Erythroblast (primary cell): ENCODE measurements around the gene CCDC174.

Source experiments
- DNase-seq, 2 experiments: peaks; one replicate each; lab custom pipeline; 2025; lab: John Stamatoyannopoulos, UW
- GATA1 ChIP-seq: IDR thresholded peaks from 2 replicates; pipeline ENCODE4 v1.6.1; 2011; ENCODE audit warnings: low read depth, mild to moderate bottlenecking, control low read depth, low read length, moderate library complexity
- POLR2A ChIP-seq: IDR thresholded peaks from 2 replicates; pipeline ENCODE4 v1.6.1; 2011; ENCODE audit warnings: mild to moderate bottlenecking, low read length

CCDC174 gene

DNA sequence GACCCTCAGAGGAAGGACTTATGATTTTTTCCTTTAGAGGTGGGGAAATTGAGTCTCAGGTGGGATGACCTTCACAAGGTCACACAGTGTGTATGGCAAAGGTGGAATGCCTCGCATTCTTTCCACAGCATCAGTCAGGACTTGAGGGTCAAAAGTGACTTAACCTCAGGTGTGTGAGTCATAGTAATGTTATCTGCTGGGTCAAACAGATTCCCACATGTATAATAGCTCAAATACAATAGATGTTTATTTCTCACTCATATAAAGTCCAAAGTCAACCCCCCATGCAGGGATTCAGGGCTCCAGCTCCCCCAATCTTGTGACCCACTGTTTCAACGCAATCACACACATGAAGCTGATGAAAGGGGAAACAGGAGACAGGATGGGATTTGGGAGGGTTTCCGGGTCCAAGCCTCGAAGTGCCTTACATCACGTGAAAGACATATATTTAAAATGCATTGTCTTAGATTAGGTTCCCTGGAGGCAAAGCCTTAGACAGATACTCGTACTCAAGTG lies 34.0 kb upstream of the CCDC174 start:
- TF ChIP-seq POLR2A (no peak), GATA1 (no peak)
- no peak for DNase-seq

DNA sequence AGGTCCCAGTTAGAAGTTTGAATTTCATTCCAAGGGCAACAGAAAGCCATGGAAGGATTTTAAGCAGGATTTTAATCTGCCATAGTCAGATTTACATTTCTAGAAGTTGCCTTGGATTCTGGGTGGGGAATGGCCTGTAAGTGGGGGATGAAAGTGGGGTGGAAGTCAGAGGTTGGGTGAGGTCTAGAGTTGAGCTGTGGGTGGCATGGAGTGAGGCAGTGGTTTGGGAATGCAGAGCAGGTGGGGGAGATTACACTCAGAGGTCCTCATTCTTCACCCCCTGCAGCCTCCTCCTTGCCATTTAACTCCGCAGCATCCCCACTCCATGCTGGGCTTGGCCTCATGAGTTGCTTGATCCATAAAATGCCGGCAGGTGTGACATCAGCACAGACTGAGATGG lies 32.0 kb upstream of the CCDC174 start:
- no peak for DNase-seq
- TF ChIP-seq POLR2A (no peak), GATA1 (no peak)

DNA sequence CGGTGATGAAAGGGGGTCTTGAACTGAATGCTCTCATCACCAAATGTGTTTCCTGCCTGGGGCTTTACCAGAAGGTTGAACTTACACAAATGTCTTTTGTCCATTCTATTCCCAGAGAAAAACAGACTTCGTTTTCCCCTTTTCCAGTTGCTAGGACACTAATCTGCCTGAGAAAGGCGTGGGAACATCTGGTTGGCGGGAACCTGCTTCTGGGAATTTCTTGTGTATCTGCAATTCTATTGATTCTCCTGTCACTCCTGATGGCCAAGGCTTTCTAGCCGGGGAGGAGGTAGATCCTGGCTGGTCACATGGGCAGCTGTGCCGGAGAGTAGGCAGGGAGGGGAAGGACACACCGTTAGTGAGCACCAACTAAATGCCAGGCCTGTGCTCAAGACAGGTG lies 31.1 kb upstream of the CCDC174 start:
- DNase-seq: no peak
- TF ChIP-seq GATA1 (no peak), POLR2A (no peak)

DNA sequence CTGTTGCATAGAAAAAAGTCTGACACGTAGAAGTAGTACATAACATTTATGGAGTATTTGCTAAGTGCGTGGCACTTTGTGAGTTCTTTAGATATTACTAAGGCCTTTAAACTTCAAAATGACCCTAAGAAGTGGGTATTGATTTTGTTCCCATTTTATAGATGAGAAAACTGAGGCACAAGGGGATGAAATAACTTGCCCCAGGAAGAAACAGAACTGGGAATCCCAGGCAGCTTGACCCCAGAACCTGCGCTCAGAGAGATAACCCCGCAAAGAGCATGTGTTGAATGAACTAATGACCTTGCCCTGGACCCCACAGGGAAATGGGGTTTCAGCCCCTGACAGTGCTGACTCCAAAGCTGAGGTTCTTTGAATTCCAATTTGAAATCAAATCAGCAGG lies 30.5 kb upstream of the CCDC174 start:
- no peak for DNase-seq
- TF ChIP-seq GATA1: no peak
- TF ChIP-seq POLR2A: no peak

DNA sequence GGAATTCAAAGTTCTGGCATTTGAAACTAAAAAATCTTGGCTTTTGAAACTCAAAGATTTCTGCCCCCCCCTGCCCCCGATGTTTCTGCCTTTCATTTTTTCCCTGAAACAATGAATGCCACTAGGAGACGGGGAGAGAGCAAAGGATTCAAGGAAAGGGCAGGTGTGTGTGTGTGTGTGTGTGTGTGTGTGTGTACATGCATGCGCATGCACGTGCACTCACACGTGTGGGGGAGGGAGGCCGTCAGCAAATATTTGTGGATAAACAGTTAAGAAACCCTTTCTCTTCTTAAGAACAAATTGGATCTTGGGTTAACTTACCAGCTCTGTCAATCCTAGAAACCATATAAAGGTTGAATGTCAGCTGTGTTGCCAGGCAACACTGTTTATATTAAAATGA lies 29.2 kb upstream of the CCDC174 start:
- TF ChIP-seq GATA1: no peak
- no peak for TF ChIP-seq POLR2A
- no peak for DNase-seq

DNA sequence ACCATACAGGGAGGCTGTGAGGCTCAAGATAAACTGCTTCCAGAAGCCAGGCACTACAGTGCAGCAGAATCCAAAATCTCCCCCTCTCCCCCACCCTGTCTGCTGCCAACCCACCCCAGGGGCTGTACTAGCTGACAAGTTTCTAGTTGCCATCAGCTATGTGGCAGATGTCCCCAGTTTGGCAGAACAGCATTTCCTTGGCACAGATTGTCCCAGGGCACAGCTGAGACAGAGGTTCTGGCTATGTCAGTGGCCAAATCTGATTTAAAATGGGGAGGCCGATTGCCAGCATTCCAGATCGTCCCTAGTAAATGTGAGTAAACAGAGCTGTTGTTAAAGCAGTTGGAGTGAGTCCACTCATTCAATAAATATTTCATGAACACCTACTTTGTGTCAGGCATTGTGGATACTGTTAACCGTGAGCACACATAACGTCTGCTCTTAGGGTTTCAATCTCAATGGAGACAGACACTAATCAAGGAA lies 28.0 kb upstream of the CCDC174 start:
- TF ChIP-seq GATA1: no peak
- no peak for TF ChIP-seq POLR2A
- DNase-seq: no peak

DNA sequence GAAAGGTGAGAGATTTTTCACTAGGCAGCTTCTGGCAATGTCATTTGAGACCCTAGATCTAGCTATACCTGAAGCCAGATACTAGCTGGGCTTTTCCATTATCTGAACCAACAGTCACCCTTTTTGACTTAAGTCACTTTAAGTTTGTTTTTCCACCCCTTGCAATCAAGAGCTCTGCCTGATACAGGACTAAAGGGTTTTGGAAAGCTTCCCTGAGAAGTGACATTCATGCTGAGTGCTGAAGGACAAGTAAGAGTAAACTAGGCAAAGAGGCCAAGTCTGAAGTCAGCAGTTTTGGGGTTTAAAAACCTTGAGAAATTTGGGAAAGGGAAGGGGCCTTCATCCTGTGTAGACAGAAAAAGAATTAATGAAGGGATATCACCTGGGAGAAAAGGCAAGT lies 27.1 kb upstream of the CCDC174 start:
- DNase-seq: no peak
- no peak for TF ChIP-seq GATA1
- no peak for TF ChIP-seq POLR2A

DNA sequence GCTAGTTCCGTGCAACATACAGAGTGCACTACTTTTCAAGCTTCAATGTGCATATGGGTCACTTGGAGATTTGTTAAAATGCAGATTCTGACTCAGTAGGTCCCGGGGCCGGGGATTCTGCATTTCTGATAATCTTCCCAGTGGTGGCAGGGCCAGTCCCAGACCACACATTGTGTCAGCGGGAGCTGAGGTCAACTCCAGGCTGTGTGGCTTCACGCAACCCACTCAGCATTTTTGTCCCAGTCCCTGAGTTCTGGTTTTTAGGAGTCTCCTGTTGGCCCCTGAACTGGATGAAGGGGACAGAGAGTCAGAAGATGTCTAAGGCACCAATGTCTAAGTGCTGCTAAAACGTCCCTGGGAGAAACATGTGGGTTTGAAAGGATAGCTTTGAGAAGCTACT lies 26.1 kb upstream of the CCDC174 start:
- TF ChIP-seq GATA1 (no peak), POLR2A (no peak)
- no peak for DNase-seq

DNA sequence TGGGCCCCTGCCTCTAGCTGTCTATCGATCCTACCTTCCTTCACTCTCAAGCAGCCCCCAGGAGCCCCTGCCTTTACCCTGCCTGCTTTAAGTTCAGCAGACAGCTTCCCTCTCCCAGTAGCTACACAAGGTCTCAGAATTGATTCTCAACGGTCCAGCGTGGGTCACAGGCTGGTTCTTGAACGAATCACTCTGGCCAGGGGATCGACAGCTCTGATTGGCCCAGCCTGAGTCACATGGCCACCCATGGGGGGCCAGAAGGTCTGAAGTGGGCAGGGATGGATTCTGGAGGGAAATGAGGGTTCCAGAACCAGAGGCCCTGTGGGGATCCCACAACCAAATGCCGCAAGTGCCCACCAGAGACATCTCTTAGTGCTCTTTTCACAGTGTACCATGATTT lies 23.7 kb upstream of the CCDC174 start:
- no peak for DNase-seq
- TF ChIP-seq GATA1 (no peak), POLR2A (no peak)

DNA sequence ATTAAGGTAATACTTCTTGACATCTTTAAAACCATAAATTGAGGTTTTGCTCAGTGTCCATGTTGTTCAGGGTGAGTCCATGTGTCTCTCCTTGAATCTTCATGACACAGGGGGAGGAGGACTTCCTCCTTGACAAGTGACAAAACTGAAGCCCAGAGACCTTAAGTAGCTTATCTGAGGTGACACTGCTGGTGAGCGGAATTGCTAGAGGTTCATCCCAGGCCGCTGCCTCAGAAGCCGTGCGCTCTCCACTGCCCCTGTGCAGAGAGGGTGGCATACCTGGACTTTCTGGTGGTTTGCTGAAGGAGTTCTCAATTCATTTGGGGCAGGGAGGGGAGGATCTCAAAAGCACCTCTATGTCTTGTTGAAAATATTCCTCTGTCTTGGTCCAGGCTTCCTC lies 23.2 kb upstream of the CCDC174 start:
- TF ChIP-seq GATA1 (no peak), POLR2A (no peak)
- DNase-seq: no peak

DNA sequence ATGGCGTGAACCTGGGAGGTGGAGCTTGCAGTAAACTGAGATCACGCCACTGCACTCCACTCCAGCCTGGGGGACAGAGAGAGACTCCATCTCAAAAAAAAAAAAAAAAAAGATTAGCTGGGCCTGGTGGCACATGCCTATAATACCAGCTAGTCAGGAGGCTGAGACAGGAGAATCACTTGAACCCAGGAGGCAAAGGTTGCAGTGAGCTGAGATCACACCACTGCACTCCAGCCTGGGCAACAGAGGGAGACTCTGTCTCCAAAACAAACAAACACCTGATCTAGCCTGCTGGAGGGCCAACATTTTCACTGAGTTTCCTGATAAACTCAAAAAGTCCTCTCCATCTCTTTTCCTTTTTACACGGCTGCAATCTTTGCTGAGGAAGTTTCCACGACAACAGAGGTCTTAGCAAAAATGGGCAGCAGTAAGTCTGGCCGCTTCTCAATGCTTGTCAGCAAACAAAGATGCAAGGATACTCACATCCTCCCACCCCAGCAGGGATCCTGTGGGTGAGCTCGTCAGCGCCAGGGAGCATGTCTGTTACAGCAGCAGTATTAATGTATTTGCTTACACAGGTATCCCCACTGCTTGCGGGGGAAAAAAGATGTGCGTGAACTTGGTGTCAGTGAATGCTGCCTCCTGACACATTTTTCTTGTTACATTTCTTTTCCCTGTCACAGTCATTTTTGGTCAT lies 21.0 kb upstream of the CCDC174 start:
- DNase-seq: no peak
- TF ChIP-seq GATA1 (no peak), POLR2A (no peak)

DNA sequence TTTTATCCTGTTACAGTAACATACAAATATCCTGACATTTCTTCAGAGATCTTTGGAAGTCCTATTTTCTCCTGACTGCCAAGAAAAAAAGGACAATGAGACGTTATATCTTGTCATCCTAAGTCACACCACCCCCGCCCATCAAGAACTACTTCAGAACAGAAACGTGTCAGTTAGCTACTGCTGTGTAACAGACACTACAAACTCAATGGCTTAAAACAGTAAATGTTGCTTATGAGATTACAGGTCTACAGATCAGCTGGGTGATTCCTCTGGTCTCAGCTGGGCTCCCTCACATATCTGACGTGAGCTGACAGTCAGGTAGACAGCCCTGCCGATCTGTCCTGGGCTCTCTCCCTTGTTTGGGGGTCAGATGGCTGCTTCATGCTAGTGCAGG lies 20.5 kb upstream of the CCDC174 start:
- TF ChIP-seq POLR2A: no peak
- TF ChIP-seq GATA1: no peak
- DNase-seq: no peak

DNA sequence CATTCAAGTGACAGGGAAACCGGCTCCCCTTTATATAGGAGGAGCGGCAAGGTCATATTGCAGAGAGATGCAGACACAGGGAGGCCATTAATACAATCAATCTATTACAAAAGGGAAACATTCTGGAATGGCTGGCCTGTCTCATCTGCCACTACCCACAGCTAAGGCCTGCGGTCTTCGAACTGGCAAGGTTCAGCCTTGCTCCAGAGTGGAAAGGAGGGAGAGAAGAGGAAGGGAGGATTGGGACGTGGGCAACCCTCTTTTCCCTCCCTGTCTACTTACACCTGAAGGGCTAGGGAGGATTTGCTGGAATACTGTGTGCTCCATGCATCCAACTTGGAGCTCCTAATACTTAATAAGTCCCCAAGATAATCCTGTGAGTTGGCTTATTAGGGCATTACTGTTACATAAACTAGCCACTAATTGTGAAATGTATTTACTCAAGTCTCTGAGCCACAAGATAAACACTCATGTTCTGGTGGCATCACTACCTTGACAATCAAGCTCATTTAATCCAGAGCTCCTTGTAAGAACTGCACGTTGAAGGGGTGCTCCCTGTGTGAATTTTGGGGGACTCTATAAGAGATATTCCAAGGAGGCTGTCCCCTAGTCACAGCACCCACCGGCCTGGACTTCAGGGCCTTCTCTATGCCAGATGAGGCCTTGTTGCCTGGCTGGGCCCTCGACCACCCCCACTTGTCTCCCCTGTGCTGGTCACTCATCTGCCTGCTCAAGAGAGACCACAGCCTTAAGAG lies 19.7 kb upstream of the CCDC174 start:
- TF ChIP-seq GATA1 (no peak), POLR2A (no peak)
- DNase-seq: no peak

DNA sequence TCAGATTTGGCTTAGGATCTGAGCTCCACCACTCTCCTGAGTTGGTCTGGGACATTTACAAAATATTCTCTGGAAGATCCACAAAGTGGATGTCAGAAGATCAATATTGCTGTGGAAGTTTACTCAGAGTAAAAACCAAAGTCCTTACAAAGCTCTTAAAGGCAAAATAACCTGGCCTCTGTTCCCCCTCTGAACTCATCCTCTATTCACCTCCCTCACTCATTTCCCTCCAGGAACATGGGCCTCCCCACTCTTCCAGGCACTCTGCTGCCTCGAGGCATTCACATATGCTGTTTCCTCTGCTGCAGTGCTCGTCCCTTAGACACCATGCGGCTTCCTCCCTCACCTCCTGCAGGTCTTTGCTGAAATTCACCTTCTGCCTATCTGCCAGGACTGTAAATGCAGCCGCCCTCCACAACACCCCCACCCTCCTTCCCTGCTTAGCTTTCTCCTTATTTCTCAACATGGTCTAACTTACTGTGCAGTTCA lies 19.1 kb upstream of the CCDC174 start:
- no peak for DNase-seq
- no peak for TF ChIP-seq POLR2A
